CD4-positive, alpha-beta T cell (primary cell): Measurements from ENCODE around the gene SNRNP48. TPM values are rescaled to one million over a fixed set of nuclear protein-coding genes. Genes with fewer than 3 reads are reported as not detected.

Experiments used
- ATAC-seq: fragments of 200-7000 bp; cut with Tn5 transposase; one replicate; pipeline ENCODE4 v1.10.0; 2022; ENCODE audit warnings: mild to moderate bottlenecking; ENCODE audit not compliant: poor library complexity
- CTCF ChIA-PET: fragments of 350-600 bp; sonication (Branson Sonifier 250); formaldehyde crosslinking; loops from one replicate; lab custom pipeline; 2021; ENCODE audit warnings: antibody characterized with exemption, inconsistent platforms; lab: Charles Lee
- POLR2A ChIA-PET: fragments of 350-600 bp; sonication (Branson Sonifier 250); formaldehyde crosslinking; loops from one replicate; lab custom pipeline; 2021; ENCODE audit warnings: antibody characterized with exemption, inconsistent platforms; lab: Charles Lee
- DNase-seq, 14 experiments: peaks; one replicate each; pipeline ENCODE4 v3.0.0-alpha.2; 2013 to 2020; ENCODE audit warnings: mixed read lengths in 2 of 14
- H3K27ac ChIP-seq, 2 donors: one replicate each; pipeline versions ENCODE4 v1.5.1 to v1.7.0; 2013; ENCODE audit warnings: low read length in 2 of 2, low read depth in 1 of 2, mild to moderate bottlenecking in 1 of 2
- H3K27me3 ChIP-seq, 2 experiments: 1 replicate in 1 of 2; 2 replicates in 1 of 2; pipeline versions ENCODE4 v1.6.1 to v1.7.0; 2013; ENCODE audit warnings: low read length in 2 of 2, control low read depth in 1 of 2, mild to moderate bottlenecking in 1 of 2, moderate library complexity in 1 of 2; ENCODE audit not compliant: insufficient read depth in 2 of 2, control insufficient read depth in 1 of 2
- H3K36me3 ChIP-seq: one replicate; pipeline ENCODE4 v1.6.1; 2013; ENCODE audit warnings: low read length, control low read depth; ENCODE audit not compliant: insufficient read depth
- H3K4me1 ChIP-seq: one replicate; pipeline ENCODE4 v1.6.1; 2013; ENCODE audit warnings: low read length, control low read depth; ENCODE audit not compliant: insufficient read depth
- H3K4me3 ChIP-seq: one replicate; pipeline ENCODE4 v1.5.1; 2013; ENCODE audit warnings: mild to moderate bottlenecking, low read length, moderate library complexity
- H3K9me3 ChIP-seq, 2 experiments: 1 replicate in 1 of 2; 2 replicates in 1 of 2; pipeline versions ENCODE4 v1.6.1 to v1.7.0; 2013; ENCODE audit warnings: low read length in 2 of 2, mild to moderate bottlenecking in 2 of 2, control low read depth in 1 of 2, moderate library complexity in 1 of 2; ENCODE audit not compliant: control insufficient read depth in 1 of 2, insufficient read depth in 1 of 2
- H3K27ac Mint-ChIP-seq: one replicate; pipeline ENCODE4 v1.8.0; 2020; ENCODE audit warnings: mixed read lengths
- H3K27me3 Mint-ChIP-seq: one replicate; pipeline ENCODE4 v1.8.0; 2021; ENCODE audit warnings: mixed read lengths
- H3K36me3 Mint-ChIP-seq: one replicate; pipeline ENCODE4 v1.8.0; 2021; ENCODE audit warnings: low read depth, mixed read lengths
- H3K4me1 Mint-ChIP-seq: one replicate; pipeline ENCODE4 v1.8.0; 2021; ENCODE audit warnings: low read depth, mixed read lengths
- H3K4me3 Mint-ChIP-seq: one replicate; pipeline ENCODE4 v1.8.0; 2020; ENCODE audit warnings: mild to moderate bottlenecking, mixed read lengths
- H3K9me3 Mint-ChIP-seq: one replicate; pipeline ENCODE4 v1.8.0; 2020; ENCODE audit warnings: mixed read lengths
- intact Hi-C, 2 experiments: fragments of 100-400 bp; cut with DNase I in 1 of 2; cut with micrococcal nuclease in 1 of 2; formaldehyde crosslinking; loops; one replicate each; pipeline versions ENCODE4 v1.15.1 to v1.9.0; 2023 to 2025; cut with DNase I, micrococcal nuclease
- total RNA-seq, 174 experiments: library from RNA in 2 of 174; stranded (reverse) in 2 of 174; gene quantifications; one replicate each; pipeline ENCODE4 v1.2.3 and lab custom pipeline; 2021 to 2026
- TF ChIP-seq, protein P1 (sequence below): fragments of 200-600 bp; IDR thresholded peaks from one replicate; pipeline ENCODE4 v1.8.0; 2022; ENCODE audit warnings: antibody characterized with exemption, mild to moderate bottlenecking

SNRNP48 gene
- total RNA-seq, 2 experiments from 2014 or later, result 12.1 to 13.4 TPM

DNA sequence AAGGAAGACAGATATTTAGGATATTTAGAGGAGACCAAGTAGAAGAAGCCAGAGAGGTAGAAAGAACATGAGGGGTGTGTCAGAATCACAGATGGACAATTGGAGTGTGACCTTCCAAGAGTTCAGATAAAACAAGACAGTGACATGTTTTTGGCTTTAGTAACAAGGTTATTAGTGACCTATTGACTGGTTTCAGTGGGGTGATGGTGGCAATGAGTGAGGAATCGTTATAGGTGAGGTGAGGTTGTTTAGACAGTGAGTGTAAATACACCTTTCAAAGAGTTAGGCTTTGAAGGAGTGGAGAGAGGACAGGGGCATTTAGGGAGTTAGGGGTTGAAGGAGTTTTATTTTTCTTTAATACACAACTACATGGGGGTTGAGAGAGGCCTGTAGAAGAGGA is 3.2 kb downstream of the SNRNP48 start:
- DNase-seq (no peak), ATAC-seq (no peak)
- peaks cover 15% of the 10 kb centered on the region for H3K4me1 ChIP-seq
- no peaks in the 10 kb centered on the region for H3K27me3 Mint-ChIP-seq
- intact Hi-C loops, result loop anchor here (5.0 to 10.0 kb wide), 4 partner anchors 206 to 842 kb away; partner anchors contain the start of genes CAGE1 (in 2 of the 2), RIOK1 (in 2 of the 2), BLOC1S5 (in 1 of the 2) and SLC35B3 (in 1 of the 2)
- POLR2A ChIA-PET, result no interaction called here
- H3K27me3 ChIP-seq, result no peaks in the 10 kb centered on the region
- H3K9me3 Mint-ChIP-seq, result no peaks in the 10 kb centered on the region
- no peaks in the 10 kb centered on the region for H3K9me3 ChIP-seq
- H3K4me3 ChIP-seq, result no peak overlapping the region
- H3K27ac Mint-ChIP-seq, result peak overlapping the region; percentile 91
- peaks cover 61% of the 10 kb centered on the region for H3K36me3 Mint-ChIP-seq
- CTCF ChIA-PET, result no interaction called here
- TF ChIP-seq, protein P1, sequence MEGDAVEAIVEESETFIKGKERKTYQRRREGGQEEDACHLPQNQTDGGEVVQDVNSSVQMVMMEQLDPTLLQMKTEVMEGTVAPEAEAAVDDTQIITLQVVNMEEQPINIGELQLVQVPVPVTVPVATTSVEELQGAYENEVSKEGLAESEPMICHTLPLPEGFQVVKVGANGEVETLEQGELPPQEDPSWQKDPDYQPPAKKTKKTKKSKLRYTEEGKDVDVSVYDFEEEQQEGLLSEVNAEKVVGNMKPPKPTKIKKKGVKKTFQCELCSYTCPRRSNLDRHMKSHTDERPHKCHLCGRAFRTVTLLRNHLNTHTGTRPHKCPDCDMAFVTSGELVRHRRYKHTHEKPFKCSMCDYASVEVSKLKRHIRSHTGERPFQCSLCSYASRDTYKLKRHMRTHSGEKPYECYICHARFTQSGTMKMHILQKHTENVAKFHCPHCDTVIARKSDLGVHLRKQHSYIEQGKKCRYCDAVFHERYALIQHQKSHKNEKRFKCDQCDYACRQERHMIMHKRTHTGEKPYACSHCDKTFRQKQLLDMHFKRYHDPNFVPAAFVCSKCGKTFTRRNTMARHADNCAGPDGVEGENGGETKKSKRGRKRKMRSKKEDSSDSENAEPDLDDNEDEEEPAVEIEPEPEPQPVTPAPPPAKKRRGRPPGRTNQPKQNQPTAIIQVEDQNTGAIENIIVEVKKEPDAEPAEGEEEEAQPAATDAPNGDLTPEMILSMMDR, result no peak
- peaks cover 42% of the 10 kb centered on the region for H3K4me1 Mint-ChIP-seq
- H3K4me3 Mint-ChIP-seq, result no peak overlapping the region
- H3K27ac ChIP-seq, result no peak overlapping the region
- peaks cover 38% of the 10 kb centered on the region for H3K36me3 ChIP-seq

- intact Hi-C loops, result loop anchor here (5.0 to 10.0 kb wide), 4 partner anchors 207 to 840 kb away; partner anchors contain the start of genes CAGE1 (in 2 of the 2), RIOK1 (in 2 of the 2), BLOC1S5 (in 1 of the 2) and SLC35B3 (in 1 of the 2)
- peaks cover 15% of the 10 kb centered on the region for H3K4me1 ChIP-seq
- H3K27ac ChIP-seq, result no peak overlapping the region
- peaks cover 74% of the 10 kb centered on the region for H3K36me3 Mint-ChIP-seq
- H3K27ac Mint-ChIP-seq, result no peak overlapping the region
- CTCF ChIA-PET, result no interaction called here
- peaks cover 41% of the 10 kb centered on the region for H3K4me1 Mint-ChIP-seq
- DNase-seq (no peak), ATAC-seq (no peak)
- H3K4me3 ChIP-seq, result no peak overlapping the region
- H3K9me3 ChIP-seq, result no peaks in the 10 kb centered on the region
- no peak overlapping the region for H3K4me3 Mint-ChIP-seq
- no peaks in the 10 kb centered on the region for H3K27me3 Mint-ChIP-seq
- POLR2A ChIA-PET, result no interaction called here
- H3K9me3 Mint-ChIP-seq, result no peaks in the 10 kb centered on the region
- no peaks in the 10 kb centered on the region for H3K27me3 ChIP-seq
- H3K36me3 ChIP-seq, result peaks cover 38% of the 10 kb centered on the region
- TF ChIP-seq, protein P1, result no peak
These were observed 4.7 kb downstream of the SNRNP48 start for GRCh38 chr6:7594579-7595125.

GRCh38 chr6:7604003-7604402 is 14.0 kb downstream of the SNRNP48 start:
- peaks cover 85% of the 10 kb centered on the region for H3K36me3 Mint-ChIP-seq
- intact Hi-C loops, result loop anchor here in 1 of 2 experiments (5.0 kb wide), 1 partner anchor 307 kb away; no protein-coding TSS in a partner anchor
- Histone ChIP-seq H3K27me3 (no peaks in the 10 kb centered on the region), H3K36me3 (peaks cover 82% of the 10 kb centered on the region), H3K9me3 (no peaks in the 10 kb centered on the region), H3K27ac (no peak overlapping the region), H3K4me3 (no peak overlapping the region), H3K4me1 (no peaks in the 10 kb centered on the region)
- TF ChIP-seq, protein P1, result no peak
- no peaks in the 10 kb centered on the region for H3K27me3 Mint-ChIP-seq
- H3K4me3 Mint-ChIP-seq, result no peak overlapping the region
- H3K9me3 Mint-ChIP-seq, result no peaks in the 10 kb centered on the region
- H3K4me1 Mint-ChIP-seq, result no peaks in the 10 kb centered on the region
- DNase-seq (no peak), ATAC-seq (no peak)
- POLR2A ChIA-PET, result interaction anchor here (0.6 kb wide), 1 partner anchor 312 kb away, joined by 4 read pairs; no protein-coding TSS in a partner anchor
- no peak overlapping the region for H3K27ac Mint-ChIP-seq
- CTCF ChIA-PET, result no interaction called here
